HEK293T (cell line): Measurements from ENCODE around the gene RTP3.

ENCODE experiments used
- ARNT ChIP-seq: fragments of 450-650 bp; IDR thresholded peaks from 2 replicates; pipeline ENCODE4 v1.6.1; 2017; ENCODE audit warnings: mild to moderate bottlenecking
- BHLHE40 ChIP-seq: fragments of 450-650 bp; IDR thresholded peaks from 2 replicates; pipeline ENCODE4 v1.6.1; 2016; ENCODE audit warnings: mild to moderate bottlenecking, moderate library complexity, borderline replicate concordance
- ELF4 ChIP-seq: fragments of 450-650 bp; IDR thresholded peaks from 2 replicates; pipeline ENCODE4 v1.6.1; 2017; ENCODE audit warnings: antibody characterized with exemption
- FOXA1 ChIP-seq: fragments of 450-650 bp; IDR thresholded peaks from 2 replicates; pipeline ENCODE4 v1.6.1; 2016; ENCODE audit warnings: mild to moderate bottlenecking
- FOXK2 ChIP-seq: fragments of 450-650 bp; IDR thresholded peaks from 2 replicates; pipeline ENCODE4 v1.6.1; 2016; ENCODE audit warnings: mild to moderate bottlenecking
- LEF1 ChIP-seq: fragments of 450-650 bp; IDR thresholded peaks from 2 replicates; pipeline ENCODE4 v1.6.1; 2017; ENCODE audit warnings: mild to moderate bottlenecking, borderline replicate concordance
- SP1 ChIP-seq: fragments of 450-650 bp; IDR thresholded peaks from 2 replicates; pipeline ENCODE4 v1.6.1; 2017
- ZNF384 ChIP-seq: fragments of 450-650 bp; IDR thresholded peaks from 2 replicates; pipeline ENCODE4 v1.6.1; 2016

DNA sequence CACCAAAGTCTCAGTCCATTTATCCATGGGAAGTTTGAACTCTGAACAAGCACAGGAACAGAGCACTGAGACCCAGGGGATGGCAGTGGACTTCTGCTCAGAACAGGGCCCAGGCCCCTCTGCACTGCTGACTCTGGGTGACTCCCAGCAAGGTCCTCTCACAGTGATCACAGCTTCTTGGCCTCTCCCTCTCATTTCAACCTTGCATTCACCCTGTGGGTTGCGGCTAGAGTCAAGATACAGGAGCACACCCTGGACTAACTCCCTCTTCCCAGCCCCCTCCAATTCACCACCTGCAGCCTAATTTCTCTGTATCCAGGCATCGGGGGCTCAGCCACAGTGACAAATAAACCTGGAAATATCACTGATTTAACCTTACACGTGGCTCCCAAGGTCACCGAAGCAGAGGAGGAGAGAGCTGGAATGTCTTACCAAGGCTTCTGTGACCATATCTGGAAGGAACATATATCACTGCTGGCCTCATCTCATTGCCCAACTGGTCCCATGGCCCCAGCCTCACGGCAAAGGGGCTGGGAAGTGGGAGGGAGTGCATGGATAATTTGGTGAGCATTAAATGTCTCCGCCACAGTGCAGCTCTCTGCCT, 1.2 kb downstream of the RTP3 start:
- TF ChIP-seq SP1 (no peak), BHLHE40 (no peak), FOXA1 (no peak), LEF1 (no peak), ARNT (no peak), ZNF384 (no peak), FOXK2 (no peak), ELF4 (no peak)
